ENCODE results near the gene SMC6.

The SMC6 gene

DNA sequence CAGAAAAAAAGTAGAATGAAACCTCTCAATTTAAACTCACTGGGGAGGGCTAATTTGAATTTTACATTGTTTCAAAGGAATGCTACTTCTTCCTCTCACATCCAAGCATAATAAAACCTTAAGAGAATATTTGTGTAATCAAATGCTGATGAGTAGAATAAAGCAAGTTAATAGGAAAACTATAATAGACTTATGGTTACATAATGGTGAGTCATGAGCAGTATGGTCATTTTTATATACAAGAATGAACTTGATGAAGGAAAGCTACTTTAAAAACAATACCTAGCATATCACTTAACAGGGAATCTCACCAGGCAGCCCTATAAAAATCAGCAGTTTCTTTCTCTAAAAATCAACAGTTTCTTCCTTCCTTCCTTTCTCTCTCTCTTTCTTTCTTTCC is 132.8 kb downstream of the SMC6 start:
- H3K4me3 ChIP-seq (ENCODE audit: low read length): no peak overlapping the region
- no peak overlapping the region for H3K9ac ChIP-seq (ENCODE audit: low read length)
- no peaks in the 10 kb centered on the region for H3K27me3 ChIP-seq (ENCODE audit: control insufficient read depth, insufficient read depth, low read length)
- peaks cover 6% of the 10 kb centered on the region for H3K4me1 ChIP-seq (ENCODE audit: control insufficient read depth, low read depth, low read length)
- H3K27ac ChIP-seq (ENCODE audit: low read length): no peak overlapping the region
- H3K9me3 ChIP-seq (ENCODE audit: control insufficient read depth, low read depth, low read length): no peaks in the 10 kb centered on the region
- no peaks in the 10 kb centered on the region for H3K36me3 ChIP-seq (ENCODE audit: control insufficient read depth, low read depth, low read length)

DNA sequence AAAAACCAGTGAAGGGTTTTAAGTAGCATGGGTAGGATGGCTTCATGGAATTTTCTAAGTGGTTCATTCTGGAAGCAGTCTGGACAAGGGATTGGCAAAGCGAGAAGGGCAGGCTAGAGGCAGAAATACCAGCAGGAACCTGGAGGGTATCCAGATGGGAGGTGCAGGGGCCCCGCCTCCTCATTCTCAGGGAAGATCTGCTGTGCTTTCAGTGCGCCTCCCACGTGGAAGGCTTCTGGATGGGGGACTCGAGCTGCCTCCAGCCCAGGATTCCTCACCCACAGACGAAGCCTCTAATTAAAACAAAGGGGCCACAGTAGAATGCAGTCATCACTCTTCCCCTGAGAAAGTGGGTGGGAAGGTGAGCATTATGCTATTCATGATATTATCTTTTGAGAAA is 133.3 kb downstream of the SMC6 start:
- no peaks in the 10 kb centered on the region for H3K36me3 ChIP-seq (ENCODE audit: control insufficient read depth, low read depth, low read length)
- no peak overlapping the region for H3K27ac ChIP-seq (ENCODE audit: low read length)
- H3K9me3 ChIP-seq (ENCODE audit: control insufficient read depth, low read depth, low read length): no peaks in the 10 kb centered on the region
- H3K9ac ChIP-seq (ENCODE audit: low read length): no peak overlapping the region
- H3K27me3 ChIP-seq (ENCODE audit: control insufficient read depth, insufficient read depth, low read length): no peaks in the 10 kb centered on the region
- H3K4me1 ChIP-seq (ENCODE audit: control insufficient read depth, low read depth, low read length): peaks cover 6% of the 10 kb centered on the region
- no peak overlapping the region for H3K4me3 ChIP-seq (ENCODE audit: low read length)

DNA sequence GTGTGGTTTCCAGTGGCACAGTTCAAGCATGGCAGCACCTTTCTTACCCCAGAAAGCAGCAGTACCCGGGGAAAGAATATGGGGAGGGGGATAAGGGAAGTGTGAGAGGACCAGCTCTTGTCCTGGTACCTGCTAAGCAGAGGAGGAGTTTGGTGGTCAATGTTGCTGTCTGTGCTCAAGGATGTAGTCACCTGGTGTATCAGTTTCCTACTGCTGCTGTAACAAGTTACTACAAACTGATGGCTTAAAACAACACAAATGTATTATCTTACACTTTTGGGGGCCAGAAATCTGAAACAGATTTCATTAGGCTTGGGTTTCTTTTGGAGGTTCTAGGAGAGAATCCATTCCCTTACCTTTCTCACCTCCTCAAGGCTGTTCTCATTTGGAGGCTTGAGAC is 135.7 kb downstream of the SMC6 start:
- H3K36me3 ChIP-seq (ENCODE audit: control insufficient read depth, low read depth, low read length): no peaks in the 10 kb centered on the region
- H3K9me3 ChIP-seq (ENCODE audit: control insufficient read depth, low read depth, low read length): no peaks in the 10 kb centered on the region
- H3K9ac ChIP-seq (ENCODE audit: low read length): no peak overlapping the region
- H3K27ac ChIP-seq (ENCODE audit: low read length): no peak overlapping the region
- peaks cover 6% of the 10 kb centered on the region for H3K4me1 ChIP-seq (ENCODE audit: control insufficient read depth, low read depth, low read length)
- H3K27me3 ChIP-seq (ENCODE audit: control insufficient read depth, insufficient read depth, low read length): no peaks in the 10 kb centered on the region
- no peak overlapping the region for H3K4me3 ChIP-seq (ENCODE audit: low read length)

DNA sequence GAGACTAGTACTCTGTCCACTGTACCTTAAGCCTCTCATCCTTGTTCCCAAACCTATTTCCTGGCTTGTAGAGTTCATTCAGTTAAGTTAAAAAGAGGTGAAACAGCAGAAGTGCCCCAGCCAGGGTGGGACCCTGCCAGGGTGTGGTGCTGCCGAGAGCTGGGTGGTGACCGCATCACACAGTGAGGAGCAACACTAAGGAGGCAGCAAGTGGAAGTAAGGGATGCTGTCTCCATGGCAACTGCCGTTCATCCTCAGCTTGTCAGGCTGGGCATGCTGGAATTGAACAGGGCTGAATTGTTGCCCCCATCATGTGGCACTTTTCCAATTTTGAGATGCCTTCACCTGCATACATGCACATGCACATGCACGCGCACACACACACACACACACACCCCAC is 136.1 kb downstream of the SMC6 start:
- H3K9me3 ChIP-seq (ENCODE audit: control insufficient read depth, low read depth, low read length): no peaks in the 10 kb centered on the region
- peaks cover 6% of the 10 kb centered on the region for H3K4me1 ChIP-seq (ENCODE audit: control insufficient read depth, low read depth, low read length)
- no peaks in the 10 kb centered on the region for H3K36me3 ChIP-seq (ENCODE audit: control insufficient read depth, low read depth, low read length)
- no peaks in the 10 kb centered on the region for H3K27me3 ChIP-seq (ENCODE audit: control insufficient read depth, insufficient read depth, low read length)
- H3K9ac ChIP-seq (ENCODE audit: low read length): no peak overlapping the region
- no peak overlapping the region for H3K27ac ChIP-seq (ENCODE audit: low read length)
- H3K4me3 ChIP-seq (ENCODE audit: low read length): no peak overlapping the region

DNA sequence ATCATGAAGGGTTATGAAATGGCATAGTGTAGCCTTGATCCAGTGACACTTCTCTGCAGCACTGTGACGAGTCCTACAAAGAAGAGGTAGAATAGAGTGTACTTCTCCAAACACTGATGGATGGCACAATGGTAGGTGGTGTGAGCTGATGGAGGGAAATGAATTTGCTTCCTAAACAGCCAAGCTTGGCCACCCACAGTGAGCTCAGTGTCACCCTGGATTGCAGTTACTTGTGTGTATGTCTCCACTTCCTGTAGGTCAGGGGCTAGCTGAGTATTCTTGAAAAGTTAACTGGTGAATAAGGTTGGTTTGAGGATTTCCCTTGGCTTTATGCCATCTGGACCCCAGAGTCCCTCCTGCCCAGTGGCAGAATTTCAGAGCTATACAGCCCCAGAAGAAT is 137.2 kb downstream of the SMC6 start:
- H3K4me1 ChIP-seq (ENCODE audit: control insufficient read depth, low read depth, low read length): peaks cover 6% of the 10 kb centered on the region
- H3K9me3 ChIP-seq (ENCODE audit: control insufficient read depth, low read depth, low read length): no peaks in the 10 kb centered on the region
- no peaks in the 10 kb centered on the region for H3K36me3 ChIP-seq (ENCODE audit: control insufficient read depth, low read depth, low read length)
- H3K27me3 ChIP-seq (ENCODE audit: control insufficient read depth, insufficient read depth, low read length): no peaks in the 10 kb centered on the region
- no peak overlapping the region for H3K9ac ChIP-seq (ENCODE audit: low read length)
- no peak overlapping the region for H3K4me3 ChIP-seq (ENCODE audit: low read length)
- no peak overlapping the region for H3K27ac ChIP-seq (ENCODE audit: low read length)

DNA sequence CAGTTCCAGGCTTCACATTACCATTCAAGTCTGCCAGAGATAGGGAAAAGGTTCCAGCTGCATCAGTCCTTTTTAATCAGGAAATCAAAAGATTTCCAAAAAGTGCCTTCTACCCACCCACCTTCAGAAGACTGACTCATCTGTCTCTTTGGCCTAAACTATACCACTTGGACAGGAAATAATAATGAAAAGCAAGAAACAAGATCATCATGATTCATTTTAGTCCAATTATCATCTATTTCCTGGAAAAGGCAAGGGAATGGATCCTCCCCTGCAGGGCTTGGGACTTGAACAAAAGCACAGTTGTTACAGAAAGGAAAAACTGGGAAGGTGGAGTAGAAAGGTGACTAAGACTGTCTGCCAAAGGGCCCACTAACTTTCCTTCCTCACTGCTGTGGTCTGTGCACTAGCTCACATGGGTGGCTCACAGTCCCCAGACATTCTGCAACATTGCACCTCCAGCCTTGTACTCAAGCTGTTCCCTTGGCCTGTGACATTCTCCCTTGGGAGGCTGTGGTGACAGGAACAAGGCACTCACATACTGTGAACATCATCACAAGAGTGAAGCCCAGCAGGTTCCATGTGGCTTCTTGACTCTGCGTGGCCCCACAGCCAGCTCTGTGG is 137.8 kb downstream of the SMC6 start:
- no peak overlapping the region for H3K9ac ChIP-seq (ENCODE audit: low read length)
- H3K4me3 ChIP-seq (ENCODE audit: low read length): no peak overlapping the region
- no peaks in the 10 kb centered on the region for H3K36me3 ChIP-seq (ENCODE audit: control insufficient read depth, low read depth, low read length)
- peaks cover 6% of the 10 kb centered on the region for H3K4me1 ChIP-seq (ENCODE audit: control insufficient read depth, low read depth, low read length)
- no peaks in the 10 kb centered on the region for H3K9me3 ChIP-seq (ENCODE audit: control insufficient read depth, low read depth, low read length)
- no peak overlapping the region for H3K27ac ChIP-seq (ENCODE audit: low read length)
- H3K27me3 ChIP-seq (ENCODE audit: control insufficient read depth, insufficient read depth, low read length): no peaks in the 10 kb centered on the region

DNA sequence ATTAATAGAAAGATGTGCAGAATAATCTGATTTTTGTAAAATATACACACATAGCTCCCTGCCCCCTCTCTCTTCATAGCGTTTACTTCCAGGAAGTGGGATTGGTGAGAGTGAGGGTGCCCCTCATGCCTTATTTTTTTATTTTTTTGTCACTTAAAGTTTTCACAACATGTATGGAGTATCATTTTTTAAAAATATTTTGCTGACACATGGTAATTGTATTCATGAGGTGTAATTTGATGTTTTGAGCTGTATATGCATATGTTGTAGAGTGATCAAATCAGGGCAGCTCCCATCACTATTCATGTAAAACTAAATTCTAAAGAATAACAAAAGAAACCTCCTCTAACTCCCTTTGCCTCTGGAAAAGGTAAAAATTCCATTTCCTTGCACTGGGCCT is 138.5 kb downstream of the SMC6 start:
- no peaks in the 10 kb centered on the region for H3K36me3 ChIP-seq (ENCODE audit: control insufficient read depth, low read depth, low read length)
- H3K9ac ChIP-seq (ENCODE audit: low read length): no peak overlapping the region
- H3K4me1 ChIP-seq (ENCODE audit: control insufficient read depth, low read depth, low read length): peaks cover 3% of the 10 kb centered on the region
- H3K27ac ChIP-seq (ENCODE audit: low read length): no peak overlapping the region
- H3K4me3 ChIP-seq (ENCODE audit: low read length): no peak overlapping the region
- H3K27me3 ChIP-seq (ENCODE audit: control insufficient read depth, insufficient read depth, low read length): no peaks in the 10 kb centered on the region
- no peaks in the 10 kb centered on the region for H3K9me3 ChIP-seq (ENCODE audit: control insufficient read depth, low read depth, low read length)

DNA sequence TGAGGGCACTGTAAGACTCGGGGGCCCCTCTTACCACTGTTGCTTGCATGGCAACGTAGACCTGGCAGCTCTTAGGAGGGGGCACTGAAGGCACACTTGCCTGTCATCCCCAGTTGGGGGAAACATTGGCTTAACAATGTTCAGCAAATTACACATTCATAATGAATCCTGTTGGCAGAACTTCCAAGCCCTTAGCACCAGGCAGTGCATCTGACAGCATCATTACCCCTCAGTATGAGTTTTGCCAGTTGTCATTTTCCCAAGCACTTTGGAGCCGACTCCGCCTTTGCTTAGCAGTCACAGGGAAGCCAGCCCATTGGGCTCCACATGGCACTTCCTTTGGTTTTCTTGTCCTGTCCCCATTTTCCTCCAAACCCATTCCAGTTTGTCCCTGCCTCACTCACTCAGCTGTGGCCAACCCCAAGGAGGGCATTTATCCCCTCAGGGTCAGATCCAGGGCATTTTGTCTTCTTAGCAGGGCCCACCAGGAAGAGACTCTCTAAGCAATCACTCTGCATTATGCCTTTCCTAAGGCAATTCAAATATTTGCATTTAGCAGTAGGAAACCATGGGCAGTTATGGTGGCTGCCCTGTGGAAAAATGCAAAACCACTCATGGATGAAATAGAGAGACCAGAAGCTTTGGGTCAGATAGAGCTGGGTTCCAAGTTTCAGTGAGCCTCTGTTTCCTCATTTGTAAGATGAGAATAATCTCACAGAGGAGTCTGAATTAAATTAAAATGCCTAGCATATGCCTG is 139.3 kb downstream of the SMC6 start:
- Histone ChIP-seq H3K9me3 (ENCODE audit: control insufficient read depth, low read depth, low read length) (no peaks in the 10 kb centered on the region), H3K9ac (ENCODE audit: low read length) (no peak overlapping the region)

More for the DNA sequence above, 139.3 kb downstream of the SMC6 start:
- H3K27ac ChIP-seq (ENCODE audit: low read length): no peak overlapping the region
- H3K4me3 ChIP-seq (ENCODE audit: low read length): no peak overlapping the region
- H3K27me3 ChIP-seq (ENCODE audit: control insufficient read depth, insufficient read depth, low read length): no peaks in the 10 kb centered on the region
- H3K4me1 ChIP-seq (ENCODE audit: control insufficient read depth, low read depth, low read length): no peaks in the 10 kb centered on the region
- no peaks in the 10 kb centered on the region for H3K36me3 ChIP-seq (ENCODE audit: control insufficient read depth, low read depth, low read length)
